AG04450 (cell line): ENCODE results near the gene KLC3. TPM values are rescaled to one million over a fixed set of nuclear protein-coding genes. Genes with fewer than 3 reads are reported as not detected.

Source experiments
- CTCF ChIA-PET: fragments of 300-600, 350-600 bp; formaldehyde crosslinking; extraction: SDS; loops from one replicate; lab custom pipeline; 2022; ENCODE audit warnings: antibody characterized with exemption, inconsistent platforms; lab: Charles Lee
- POLR2A ChIA-PET: fragments of 350-600 bp; formaldehyde crosslinking; extraction: SDS; loops from one replicate; lab custom pipeline; 2021; ENCODE audit warnings: antibody characterized with exemption, inconsistent platforms; lab: Yijun Ruan, JAX
- DNase-seq: peaks from one replicate; pipeline ENCODE4 v3.0.0-alpha.2; 2011; ENCODE audit warnings: low read depth, low spot score
- H3K27ac ChIP-seq: one replicate; pipeline ENCODE4 v1.5.1; 2012; ENCODE audit warnings: low read depth, low read length, control low read depth
- H3K27me3 ChIP-seq: one replicate; pipeline ENCODE4 v1.6.0; 2012; ENCODE audit warnings: low read length; ENCODE audit not compliant: control insufficient read depth, insufficient read depth
- H3K4me3 ChIP-seq: 2 replicates; pipeline ENCODE4 v1.5.1; 2011; ENCODE audit warnings: mild to moderate bottlenecking, low read depth, low read length, control low read depth
- H3K9me3 ChIP-seq: 2 replicates; pipeline ENCODE4 v1.5.1; 2012; ENCODE audit warnings: low read length; ENCODE audit not compliant: control insufficient read depth, insufficient read depth
- CTCF ChIP-seq: IDR thresholded peaks from 2 replicates; pipeline ENCODE4 v1.5.1; 2011; ENCODE audit warnings: low read depth, low read length, control low read depth, inconsistent platforms
- polyA plus RNA-seq: library from polyadenylated mRNA; depleted of rRNA; stranded (reverse); fragments of >200 nt; gene quantifications from 2 replicates; pipeline ENCODE4 v1.2.3, GENCODE V29; 2011

The KLC3 gene
- polyA plus RNA-seq, 1 experiment, result not detected

GRCh38 chr19:45342911-45343310, 2.4 kb downstream of the KLC3 start:
- H3K27ac ChIP-seq, result no peak overlapping the region
- TF ChIP-seq CTCF, result no peak
- no peaks in the 10 kb centered on the region; the same call in 1 of the 2 replicates for H3K9me3 ChIP-seq
- ChIA-PET POLR2A (no interaction called here), CTCF (no interaction called here)
- peaks cover 6% of the 10 kb centered on the region for H3K27me3 ChIP-seq
- DNase-seq, result no peak
- no peak overlapping the region for H3K4me3 ChIP-seq

- H3K27ac ChIP-seq, result no peak overlapping the region
- POLR2A ChIA-PET, result interaction anchor here (0.6 to 0.9 kb wide), 4 partner anchors 29 to 163 kb away, joined by 3 to 8 read pairs (median 4); no protein-coding TSS in a partner anchor
- no peak for TF ChIP-seq CTCF
- no peaks in the 10 kb centered on the region; the same call in 1 of the 2 replicates for H3K9me3 ChIP-seq
- peaks cover 6% of the 10 kb centered on the region for H3K27me3 ChIP-seq
- no peak overlapping the region for H3K4me3 ChIP-seq
- CTCF ChIA-PET, result no interaction called here
- DNase-seq, result no peak
Measured at GRCh38 chr19:45344621-45345505, 4.3 kb downstream of the KLC3 start.

- POLR2A ChIA-PET, result interaction anchor here (0.6 to 0.9 kb wide), 2 partner anchors 29 to 126 kb away, joined by 4 to 8 read pairs; no protein-coding TSS in a partner anchor
- Histone ChIP-seq H3K27ac (no peak overlapping the region), H3K9me3 (no peaks in the 10 kb centered on the region; the same call in 1 of the 2 replicates), H3K4me3 (no peak overlapping the region), H3K27me3 (peaks cover 6% of the 10 kb centered on the region)
- CTCF ChIA-PET, result no interaction called here
- DNase-seq, result no peak
- no peak for TF ChIP-seq CTCF
Measured at GRCh38 chr19:45345506-45345860, 4.9 kb downstream of the KLC3 start.

- ChIA-PET POLR2A (no interaction called here), CTCF (no interaction called here)
- Histone ChIP-seq H3K9me3 (no peaks in the 10 kb centered on the region; the same call in 1 of the 2 replicates), H3K27me3 (peaks cover 3% of the 10 kb centered on the region), H3K4me3 (no peak overlapping the region), H3K27ac (no peak overlapping the region)
- TF ChIP-seq CTCF, result no peak; the same call in 1 of the 2 replicates
- no peak for DNase-seq
Measured at GRCh38 chr19:45346449-45346848, 5.9 kb downstream of the KLC3 start.
